Measurements from ENCODE around the gene LSR.

GRCh38 chr19:35302446-35302845, 53.6 kb downstream of the LSR start:
- no peak for TF ChIP-seq CTCF (IDR thresholded peaks at IDR 0.05 in 4 of 5, conservative IDR thresholded peaks at IDR 0.05 in 1 of 5)
- no peak for TF ChIP-seq POLR2A (IDR thresholded peaks at IDR 0.05)
